Astrocyte (in vitro differentiated cells and primary cell): ENCODE measurements around the gene GALNT17. TPM values are rescaled to one million over a fixed set of nuclear protein-coding genes. Genes with fewer than 3 reads are reported as not detected.

Source experiments
- DNase-seq: peaks from one replicate; pipeline ENCODE4 v3.0.0-alpha.2; 2010; ENCODE audit warnings: low read depth
- FAIRE-seq: peaks from 2 replicates; lab custom pipeline; 2011; peaks lifted over from hg19 to GRCh38; lab: Jason Lieb, UNC
- H2AFZ ChIP-seq: 2 replicates; pipeline ENCODE4 v1.6.0; 2012; ENCODE audit warnings: low read depth, low read length, inconsistent platforms
- H3K27ac ChIP-seq: 2 replicates; pipeline ENCODE4 v1.5.1; 2011; ENCODE audit warnings: low read depth, low read length, inconsistent platforms
- H3K27me3 ChIP-seq: 2 replicates; pipeline ENCODE4 v1.6.0; 2011; ENCODE audit warnings: low read length, inconsistent platforms; ENCODE audit not compliant: insufficient read depth
- H3K36me3 ChIP-seq: 2 replicates; pipeline ENCODE4 v1.5.1; 2011; ENCODE audit warnings: low read length, inconsistent platforms; ENCODE audit not compliant: insufficient read depth
- H3K4me1 ChIP-seq: 2 replicates; pipeline ENCODE4 v1.5.1; 2011; ENCODE audit warnings: low read length, inconsistent platforms; ENCODE audit not compliant: insufficient read depth
- H3K4me2 ChIP-seq: 2 replicates; pipeline ENCODE4 v1.6.0; 2012; ENCODE audit warnings: low read length, inconsistent platforms
- H3K4me3 ChIP-seq: 2 replicates; pipeline ENCODE4 v1.5.1; 2011; ENCODE audit warnings: low read depth, mild to moderate bottlenecking, low read length, inconsistent platforms; ENCODE audit not compliant: insufficient read depth
- H3K79me2 ChIP-seq: 2 replicates; pipeline ENCODE4 v1.6.0; 2012; ENCODE audit warnings: mild to moderate bottlenecking, low read length, inconsistent platforms; ENCODE audit not compliant: insufficient read depth
- H3K9ac ChIP-seq: 2 replicates; pipeline ENCODE4 v1.6.0; 2012; ENCODE audit warnings: mild to moderate bottlenecking, low read length, inconsistent platforms
- H3K9me3 ChIP-seq: 2 replicates; pipeline ENCODE4 v1.5.1; 2012; ENCODE audit warnings: low read depth, mild to moderate bottlenecking, low read length, inconsistent platforms; ENCODE audit not compliant: insufficient read depth
- H4K20me1 ChIP-seq: 2 replicates; pipeline ENCODE4 v1.6.0; 2012; ENCODE audit warnings: low read length, inconsistent platforms; ENCODE audit not compliant: insufficient read depth
- H3K27ac Mint-ChIP-seq: one replicate; pipeline ENCODE4 v1.8.0; 2021; ENCODE audit warnings: mild to moderate bottlenecking, mixed read lengths; ENCODE audit not compliant: unreplicated experiment
- H3K27me3 Mint-ChIP-seq: one replicate; pipeline ENCODE4 v1.8.0; 2021; ENCODE audit warnings: low read depth, mixed read lengths; ENCODE audit not compliant: unreplicated experiment
- H3K36me3 Mint-ChIP-seq: one replicate; pipeline ENCODE4 v1.8.0; 2021; ENCODE audit warnings: low read depth, mixed read lengths; ENCODE audit not compliant: unreplicated experiment
- H3K4me1 Mint-ChIP-seq: one replicate; pipeline ENCODE4 v1.8.0; 2021; ENCODE audit warnings: low read depth, mixed read lengths; ENCODE audit not compliant: unreplicated experiment
- H3K4me3 Mint-ChIP-seq: one replicate; pipeline ENCODE4 v1.8.0; 2021; ENCODE audit warnings: mild to moderate bottlenecking, moderate library complexity, mixed read lengths; ENCODE audit not compliant: unreplicated experiment
- H3K9me3 Mint-ChIP-seq: one replicate; pipeline ENCODE4 v1.8.0; 2021; ENCODE audit warnings: mild to moderate bottlenecking, mixed read lengths; ENCODE audit not compliant: unreplicated experiment
- CTCF ChIP-seq: IDR thresholded peaks from 2 replicates; pipeline ENCODE4 v1.5.1; 2011; ENCODE audit warnings: low read depth, mild to moderate bottlenecking, inconsistent platforms, low read length, moderate library complexity; ENCODE audit not compliant: insufficient read depth
- EZH2 ChIP-seq: IDR thresholded peaks from 2 replicates; pipeline ENCODE4 v1.6.1; 2012; ENCODE audit warnings: mild to moderate bottlenecking, low read length, inconsistent platforms; ENCODE audit not compliant: insufficient read depth
- total RNA-seq: library from RNA; stranded (reverse); gene quantifications from 2 replicates; pipeline ENCODE4 v1.2.1, GENCODE V29; 2021

The GALNT17 gene
- total RNA-seq, 1 donor from 2014 or later: 7.8 TPM

GRCh38 chr7:71300603-71301002 lies 168.7 kb downstream of the GALNT17 start:
- Mint-ChIP-seq H3K4me3 (no peak overlapping the region), H3K27ac (no peak overlapping the region), H3K4me1 (peaks cover 21% of the 10 kb centered on the region), H3K27me3 (no peaks in the 10 kb centered on the region), H3K36me3 (no peaks in the 10 kb centered on the region), H3K9me3 (no peaks in the 10 kb centered on the region)
- FAIRE-seq (no peak), DNase-seq (no peak)
- H3K79me2 ChIP-seq: no peaks in the 10 kb centered on the region
- H3K4me1 ChIP-seq: peaks cover 12% of the 10 kb centered on the region
- H3K9ac ChIP-seq: no peak overlapping the region
- no peaks in the 10 kb centered on the region for H4K20me1 ChIP-seq
- no peak overlapping the region for H3K4me2 ChIP-seq
- no peak overlapping the region for H2AFZ ChIP-seq
- H3K4me3 ChIP-seq: no peak overlapping the region
- no peaks in the 10 kb centered on the region for H3K36me3 ChIP-seq
- no peak for TF ChIP-seq EZH2
- H3K9me3 ChIP-seq: no peaks in the 10 kb centered on the region
- no peak overlapping the region for H3K27ac ChIP-seq
- no peaks in the 10 kb centered on the region for H3K27me3 ChIP-seq

- DNase-seq (no peak), FAIRE-seq (no peak)
- H3K4me3 Mint-ChIP-seq: no peak overlapping the region
- no peaks in the 10 kb centered on the region for H3K27me3 Mint-ChIP-seq
- no peaks in the 10 kb centered on the region for H3K36me3 ChIP-seq
- no peaks in the 10 kb centered on the region for H3K36me3 Mint-ChIP-seq
- no peaks in the 10 kb centered on the region for H3K9me3 Mint-ChIP-seq
- H3K9me3 ChIP-seq: no peaks in the 10 kb centered on the region
- no peak overlapping the region for H2AFZ ChIP-seq
- H3K4me2 ChIP-seq: no peak overlapping the region
- H3K9ac ChIP-seq: no peak overlapping the region
- no peaks in the 10 kb centered on the region for H3K27me3 ChIP-seq
- H3K4me1 ChIP-seq: peaks cover 12% of the 10 kb centered on the region
- no peak overlapping the region for H3K4me3 ChIP-seq
- peaks cover 21% of the 10 kb centered on the region for H3K4me1 Mint-ChIP-seq
- TF ChIP-seq CTCF (no peak), EZH2 (no peak)
- no peak overlapping the region for H3K27ac Mint-ChIP-seq
- H3K27ac ChIP-seq: no peak overlapping the region
- no peaks in the 10 kb centered on the region for H3K79me2 ChIP-seq
- no peaks in the 10 kb centered on the region for H4K20me1 ChIP-seq
Measured at GRCh38 chr7:71301167-71301566, 169.2 kb downstream of the GALNT17 start.

- no peaks in the 10 kb centered on the region for H4K20me1 ChIP-seq
- Mint-ChIP-seq H3K36me3 (no peaks in the 10 kb centered on the region), H3K9me3 (no peaks in the 10 kb centered on the region), H3K4me3 (no peak overlapping the region), H3K27me3 (no peaks in the 10 kb centered on the region), H3K27ac (peak overlapping the region; percentile 95), H3K4me1 (peaks cover 34% of the 10 kb centered on the region)
- H3K9ac ChIP-seq: no peak overlapping the region
- no peaks in the 10 kb centered on the region for H3K36me3 ChIP-seq
- no peaks in the 10 kb centered on the region for H3K27me3 ChIP-seq
- FAIRE-seq (no peak), DNase-seq (peak; percentile 92)
- no peaks in the 10 kb centered on the region for H3K79me2 ChIP-seq
- no peak overlapping the region for H3K4me3 ChIP-seq
- peak overlapping the region; percentile 69 for H3K4me2 ChIP-seq
- no peak for TF ChIP-seq CTCF
- TF ChIP-seq EZH2: no peak
- peaks cover 17% of the 10 kb centered on the region for H3K4me1 ChIP-seq
- H3K9me3 ChIP-seq: no peaks in the 10 kb centered on the region
- H3K27ac ChIP-seq: peak overlapping the region; percentile 41
- H2AFZ ChIP-seq: no peak overlapping the region
Measured at GRCh38 chr7:71303566-71303965, 171.6 kb downstream of the GALNT17 start.
